GM19463 (cell line): ENCODE results near the gene SLC6A13.

ENCODE experiments used
- ATAC-seq: cut with Tn5 transposase; IDR thresholded peaks from one replicate; pipeline ENCODE4 v1.9.1; 2021; ENCODE audit warnings: mild to moderate bottlenecking, moderate library complexity; ENCODE audit not compliant: unreplicated experiment

SLC6A13 gene

GRCh38 chr12:234891-235415 lies 27.7 kb downstream of the SLC6A13 start:
- ATAC-seq, result no peak

DNA sequence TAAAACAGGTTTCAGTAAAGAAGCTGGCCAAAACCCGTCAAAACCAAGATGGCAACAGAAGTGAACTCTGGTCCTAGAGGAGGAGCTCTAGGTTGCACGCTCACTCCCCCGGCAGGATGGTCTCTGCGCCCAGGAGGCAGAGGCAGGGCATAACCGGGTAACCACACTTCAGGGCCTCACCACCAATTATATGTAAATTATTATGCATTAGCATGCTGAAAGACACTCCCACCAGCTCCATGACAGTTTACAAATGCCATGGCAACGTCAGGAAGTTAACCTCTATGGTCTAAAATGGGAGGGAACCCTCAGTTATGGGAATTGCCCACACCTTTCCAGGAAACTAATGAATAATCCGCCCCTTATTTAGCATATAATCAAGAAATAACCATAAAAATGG lies 28.6 kb downstream of the SLC6A13 start:
- ATAC-seq, result no peak

GRCh38 chr12:233615-233968 lies 29.0 kb downstream of the SLC6A13 start:
- no peak for ATAC-seq

DNA sequence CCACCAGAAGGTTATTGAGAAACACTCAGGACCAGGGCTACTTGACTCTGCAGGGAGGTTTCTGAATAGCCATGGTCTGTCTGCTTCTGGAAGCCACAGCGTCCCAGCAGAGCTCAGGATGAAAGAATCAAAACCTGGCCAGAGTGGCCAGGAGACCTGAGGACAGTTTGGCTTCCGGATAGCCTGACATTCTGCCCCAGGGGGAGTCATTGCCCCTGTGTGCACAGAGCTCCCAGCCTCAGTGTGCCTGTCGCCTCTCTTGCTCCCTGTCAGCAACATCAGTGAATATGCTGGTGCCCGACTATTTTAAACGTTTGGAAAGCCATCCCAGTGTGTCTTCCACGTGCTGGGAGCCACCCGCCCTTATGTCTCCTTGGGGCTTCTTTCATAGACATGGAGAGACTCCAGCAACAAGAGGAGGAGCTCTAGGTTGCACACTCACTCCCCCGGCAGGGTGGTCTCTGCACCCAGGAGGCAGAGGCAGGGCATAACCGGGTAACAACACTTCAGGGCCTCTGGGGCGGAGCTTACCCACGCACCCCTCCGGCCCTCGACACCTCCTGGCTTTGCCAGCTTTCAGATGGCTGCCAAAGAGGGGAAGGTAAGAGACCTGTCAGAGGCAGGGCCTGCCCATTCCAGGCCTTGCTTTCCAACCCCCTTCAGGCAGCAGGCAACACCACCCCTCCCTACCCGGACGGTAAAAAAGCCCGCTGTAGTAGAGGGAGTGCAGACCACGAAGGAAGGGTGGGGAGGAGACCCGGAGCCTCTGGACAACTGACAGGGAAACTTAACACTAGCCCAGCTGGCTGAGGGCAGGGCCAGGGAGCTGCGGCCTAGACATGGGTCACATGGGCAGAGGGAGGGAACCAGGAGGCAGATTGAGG lies 29.7 kb downstream of the SLC6A13 start:
- no peak for ATAC-seq

DNA sequence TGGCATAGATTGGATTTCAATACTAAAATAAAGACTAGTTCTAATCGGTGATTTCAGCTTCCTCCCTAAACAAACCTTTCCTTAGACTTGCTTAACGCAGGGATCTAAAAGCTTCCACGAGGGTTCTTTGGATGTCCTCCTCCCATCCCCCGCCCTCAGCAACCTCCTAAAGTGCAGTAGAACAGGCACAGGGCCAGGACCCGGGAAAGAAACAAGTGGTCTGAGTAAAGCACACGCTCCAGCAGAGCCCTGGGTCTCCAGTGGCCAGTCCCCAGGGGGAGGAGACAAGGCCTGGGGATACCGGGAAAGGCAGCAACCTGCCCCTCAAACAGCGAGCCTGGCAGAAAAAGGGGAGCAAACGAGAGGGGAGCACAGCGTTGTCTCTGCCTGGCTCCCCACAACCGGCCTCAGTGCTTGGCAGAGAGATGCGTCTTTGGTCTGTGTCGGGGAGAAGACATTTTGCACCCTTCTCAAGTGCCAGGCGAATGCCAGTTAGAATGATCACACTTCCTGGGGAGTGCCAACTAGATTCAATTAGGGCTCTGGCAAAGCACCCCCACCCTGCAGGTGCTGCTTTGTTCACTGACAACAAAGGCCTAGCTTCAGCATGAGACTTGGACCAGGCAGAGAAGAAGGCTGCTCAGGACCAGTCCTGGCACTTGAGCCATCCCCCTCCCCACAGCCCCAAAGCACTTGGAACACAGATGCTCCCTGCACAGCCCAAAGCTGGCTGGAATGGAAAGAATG lies 31.5 kb downstream of the SLC6A13 start:
- ATAC-seq, result no peak

- ATAC-seq, result no peak
These were observed 33.0 kb downstream of the SLC6A13 start for GRCh38 chr12:229441-230191.

GRCh38 chr12:228846-229200 lies 33.8 kb downstream of the SLC6A13 start:
- ATAC-seq, result no peak

GRCh38 chr12:227923-228845 lies 34.5 kb downstream of the SLC6A13 start:
- no peak for ATAC-seq

- no peak for ATAC-seq
These were observed 35.2 kb downstream of the SLC6A13 start for GRCh38 chr12:227286-227915.

- ATAC-seq, result no peak
These were observed 36.2 kb downstream of the SLC6A13 start for GRCh38 chr12:226401-226800.

DNA sequence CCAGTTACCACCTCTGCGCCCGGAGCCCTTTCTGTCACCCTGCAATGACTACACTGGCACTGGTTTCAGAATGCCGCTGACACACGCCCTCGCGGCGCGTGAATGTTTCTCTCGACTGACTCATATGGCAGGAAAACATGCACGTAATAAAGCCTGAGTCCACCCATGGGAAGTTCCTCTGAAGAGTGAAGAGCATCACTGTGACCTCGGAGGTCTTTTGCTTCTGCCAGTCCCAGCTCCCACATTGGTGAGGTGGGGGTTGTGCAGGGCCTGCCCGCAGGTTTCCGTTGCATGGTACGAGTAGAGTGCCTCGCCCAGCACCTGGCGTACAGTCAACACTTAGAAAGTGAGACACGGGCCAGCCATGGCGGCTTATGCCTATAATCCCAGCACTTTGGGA lies 37.6 kb downstream of the SLC6A13 start:
- no peak for ATAC-seq

DNA sequence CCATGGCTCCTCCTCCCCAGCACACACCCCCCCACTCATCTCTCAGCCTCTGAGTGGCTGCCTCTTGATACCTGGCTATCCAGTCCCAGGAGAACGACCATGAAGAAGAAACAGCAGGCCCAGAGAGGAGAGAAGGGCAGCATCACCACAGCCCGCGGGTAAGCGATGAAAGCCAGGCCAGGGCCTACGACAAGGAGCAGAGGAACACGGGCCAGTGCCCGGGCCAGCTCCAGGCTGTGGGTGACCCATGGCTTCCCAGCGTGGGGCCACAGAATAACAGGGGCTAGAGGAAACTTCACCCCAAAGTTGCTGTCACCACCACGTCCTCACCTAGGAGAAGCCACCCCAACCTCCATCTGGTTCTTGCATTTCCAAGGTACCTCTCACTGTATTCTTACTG lies 38.3 kb downstream of the SLC6A13 start:
- no peak for ATAC-seq

DNA sequence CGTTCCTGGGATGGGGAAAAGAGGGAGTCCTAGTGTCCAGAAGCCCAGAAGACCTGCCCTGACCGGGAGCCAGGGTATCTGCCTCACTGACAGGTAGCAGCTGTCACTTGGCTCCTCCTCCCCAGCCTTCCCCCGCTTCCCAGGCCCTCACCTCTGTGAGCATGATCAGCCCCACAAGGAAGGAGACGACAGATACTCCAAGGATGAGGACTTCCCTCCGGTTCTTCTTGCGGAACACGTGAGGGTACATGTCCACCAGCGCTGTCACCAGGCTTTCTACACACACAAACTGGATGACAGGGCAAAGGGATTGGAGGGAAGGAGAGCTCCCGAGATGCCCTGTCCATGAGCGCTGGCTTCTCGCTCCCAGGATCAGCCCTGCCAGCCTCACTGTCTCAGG lies 38.8 kb downstream of the SLC6A13 start:
- no peak for ATAC-seq

- no peak for ATAC-seq
These were observed 40.9 kb downstream of the SLC6A13 start for GRCh38 chr12:221736-222135.

GRCh38 chr12:220946-221550 lies 41.6 kb downstream of the SLC6A13 start:
- no peak for ATAC-seq

- ATAC-seq, result no peak
These were observed 42.1 kb downstream of the SLC6A13 start for GRCh38 chr12:220491-220890.

DNA sequence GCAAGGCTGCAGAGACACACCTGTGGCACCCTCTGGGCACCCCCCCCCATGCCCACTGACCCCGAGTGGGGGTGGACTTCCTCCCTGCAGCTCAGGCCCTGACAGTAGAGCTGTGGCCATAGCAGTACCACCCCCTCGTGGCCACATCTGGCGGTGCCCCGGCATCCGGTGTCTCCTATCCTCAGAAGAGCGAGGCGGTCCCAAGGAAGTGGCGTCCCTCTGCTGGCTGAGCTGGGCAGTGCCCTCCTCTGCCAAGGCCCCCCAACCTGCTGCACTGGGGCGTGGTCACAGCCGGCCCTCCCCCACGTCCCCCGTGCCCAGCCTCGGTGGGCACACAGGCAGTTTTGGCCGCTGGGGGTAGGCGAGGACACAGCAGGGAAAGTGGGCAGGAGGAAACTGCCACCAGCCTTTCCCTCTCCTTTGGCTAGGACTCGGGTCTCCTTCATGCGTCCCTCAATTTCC lies 42.7 kb downstream of the SLC6A13 start:
- ATAC-seq, result no peak

DNA sequence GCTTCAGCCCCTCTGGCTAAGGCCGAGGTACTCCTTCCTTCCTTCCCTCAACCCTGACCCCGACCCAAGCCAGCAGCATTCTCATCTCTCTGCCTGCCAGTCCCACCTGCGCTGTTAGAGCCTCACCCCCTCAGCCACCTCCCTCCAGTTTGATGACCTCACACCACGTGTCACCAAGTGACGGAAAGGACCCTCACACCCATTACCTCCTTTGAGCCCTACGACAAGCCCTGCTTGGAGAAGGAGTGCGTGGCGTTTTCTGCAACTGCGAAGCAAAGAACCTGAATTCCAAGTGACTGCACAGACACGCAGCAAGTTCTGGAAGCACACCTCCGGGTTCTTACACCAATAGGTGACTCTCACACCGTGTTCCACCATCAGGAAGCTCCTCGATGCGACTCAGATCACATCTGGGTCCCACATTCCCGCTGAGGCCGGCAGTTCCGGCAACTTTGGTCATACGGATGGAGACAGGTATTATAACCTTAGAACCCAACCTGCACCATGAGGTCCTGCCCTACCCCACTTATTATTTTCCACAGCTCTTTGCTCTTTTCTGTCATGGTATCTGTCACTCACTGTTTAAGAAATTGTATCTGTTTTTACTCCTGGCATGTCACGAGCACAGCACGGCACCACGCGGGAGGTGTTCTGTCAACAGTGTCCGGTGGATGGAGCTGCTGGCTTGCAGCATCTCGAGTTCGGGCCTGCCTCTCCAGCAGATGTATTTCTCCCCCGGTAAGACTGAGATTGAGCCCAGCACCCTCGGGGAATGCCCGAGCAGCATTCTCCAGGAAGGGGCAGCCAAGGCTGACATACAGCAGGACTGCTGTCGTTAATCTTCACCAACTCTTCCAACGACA lies 43.7 kb downstream of the SLC6A13 start:
- no peak for ATAC-seq
